Left kidney (tissue), 8 donors: ENCODE data around the gene RIN2. TPM values are rescaled to one million over a fixed set of nuclear protein-coding genes. Genes with fewer than 3 reads are reported as not detected.

Experiments used
- DNase-seq: peaks from one replicate; pipeline ENCODE4 v3.0.0-alpha.2; 2013
- long read RNA-seq, 8 donors: transcript quantifications; one replicate each; lab custom pipeline, GENCODE V29; 2026
- polyA plus RNA-seq: library from polyadenylated mRNA; unstranded; fragments of 120-200 nt; gene quantifications from one replicate; pipeline ENCODE4 v1.2.1, GENCODE V29; 2013; ENCODE audit not compliant: insufficient read length

Gene RIN2, protein sequence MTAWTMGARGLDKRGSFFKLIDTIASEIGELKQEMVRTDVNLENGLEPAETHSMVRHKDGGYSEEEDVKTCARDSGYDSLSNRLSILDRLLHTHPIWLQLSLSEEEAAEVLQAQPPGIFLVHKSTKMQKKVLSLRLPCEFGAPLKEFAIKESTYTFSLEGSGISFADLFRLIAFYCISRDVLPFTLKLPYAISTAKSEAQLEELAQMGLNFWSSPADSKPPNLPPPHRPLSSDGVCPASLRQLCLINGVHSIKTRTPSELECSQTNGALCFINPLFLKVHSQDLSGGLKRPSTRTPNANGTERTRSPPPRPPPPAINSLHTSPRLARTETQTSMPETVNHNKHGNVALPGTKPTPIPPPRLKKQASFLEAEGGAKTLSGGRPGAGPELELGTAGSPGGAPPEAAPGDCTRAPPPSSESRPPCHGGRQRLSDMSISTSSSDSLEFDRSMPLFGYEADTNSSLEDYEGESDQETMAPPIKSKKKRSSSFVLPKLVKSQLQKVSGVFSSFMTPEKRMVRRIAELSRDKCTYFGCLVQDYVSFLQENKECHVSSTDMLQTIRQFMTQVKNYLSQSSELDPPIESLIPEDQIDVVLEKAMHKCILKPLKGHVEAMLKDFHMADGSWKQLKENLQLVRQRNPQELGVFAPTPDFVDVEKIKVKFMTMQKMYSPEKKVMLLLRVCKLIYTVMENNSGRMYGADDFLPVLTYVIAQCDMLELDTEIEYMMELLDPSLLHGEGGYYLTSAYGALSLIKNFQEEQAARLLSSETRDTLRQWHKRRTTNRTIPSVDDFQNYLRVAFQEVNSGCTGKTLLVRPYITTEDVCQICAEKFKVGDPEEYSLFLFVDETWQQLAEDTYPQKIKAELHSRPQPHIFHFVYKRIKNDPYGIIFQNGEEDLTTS
- 38.1 TPM for polyA plus RNA-seq
- long read RNA-seq, donor 1, partial matches to known transcripts = 6 of 6 reads
- long read RNA-seq, donor 1, other reads (novel, unspliced or antisense) = 0 of 6 reads
- long read RNA-seq, donor 2, partial matches to known transcripts = 38 of 39 reads
- long read RNA-seq, donor 2, other reads (novel, unspliced or antisense) = 0 of 39 reads
- long read RNA-seq, donor 3, full-length matches to known transcripts = 1 of 1 reads
- long read RNA-seq, donor 3, partial matches to known transcripts = 0 of 1 reads
- long read RNA-seq, donor 3, other reads (novel, unspliced or antisense) = 0 of 1 reads
- long read RNA-seq, donor 4 = 0 reads
- long read RNA-seq, donor 5 = 0 reads
- long read RNA-seq, donor 6 = 0 reads
- long read RNA-seq, donor 7 = 0 reads
- long read RNA-seq, donor 8 = 0 reads

DNA sequence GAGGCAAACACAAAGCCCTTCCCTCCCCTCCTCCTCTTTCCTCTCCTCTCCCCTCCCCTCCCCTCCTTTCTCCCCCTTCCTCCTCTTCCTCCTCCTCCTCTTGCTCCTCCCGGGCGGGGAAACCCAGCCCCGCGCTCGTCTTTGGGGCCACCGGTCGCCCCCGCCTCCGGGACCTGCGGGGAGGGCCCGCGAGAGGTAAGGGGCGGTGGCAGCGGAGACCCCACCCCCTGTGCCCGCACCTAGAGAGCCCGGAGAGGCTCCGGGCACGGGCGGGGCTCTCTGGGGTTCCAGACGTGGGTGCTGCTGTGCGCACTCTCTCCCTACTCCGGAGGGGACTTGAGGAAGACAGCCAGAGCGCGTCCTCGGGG is at the start of gene RIN2:
RIN2 (plus strand) TSS at position 126 of the 368 bp plus-strand sequence. CDS start 131,344 bp downstream, outside the sequence.
- DNase-seq = no peak

DNA sequence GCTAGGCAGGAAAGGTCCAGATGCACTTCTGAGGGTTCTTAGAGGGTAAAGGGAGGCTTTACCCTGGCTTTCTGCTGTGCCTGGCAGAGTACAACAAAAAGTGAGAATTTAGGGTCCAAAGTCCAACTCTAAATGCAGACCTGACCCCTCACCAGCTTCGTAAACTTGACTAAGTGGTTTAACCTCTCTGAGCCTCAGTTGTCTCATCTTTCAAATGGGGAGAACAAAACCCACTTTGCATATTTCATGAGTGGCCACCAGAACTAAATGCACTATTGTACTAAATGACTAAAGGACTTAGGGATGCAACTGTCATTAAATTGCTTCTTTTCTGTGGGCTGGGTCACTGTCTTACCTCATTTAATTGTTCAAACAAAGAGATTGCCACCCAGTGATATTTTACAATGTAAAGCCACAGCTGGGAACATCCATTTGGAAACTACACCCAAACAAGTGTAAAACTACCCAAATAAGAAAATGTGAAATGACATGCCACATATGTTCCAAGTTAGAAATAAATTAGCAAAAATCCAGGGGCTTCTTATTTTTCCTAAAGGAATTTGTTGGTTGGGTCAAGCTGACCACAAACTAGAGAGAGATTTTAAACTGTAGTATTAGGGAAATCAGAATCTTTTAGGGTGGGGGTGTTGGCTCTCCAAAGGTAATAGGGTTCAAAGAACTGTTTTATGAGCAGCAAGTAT is 48.3 kb upstream of the RIN2 start:
- DNase-seq = no peak

DNA sequence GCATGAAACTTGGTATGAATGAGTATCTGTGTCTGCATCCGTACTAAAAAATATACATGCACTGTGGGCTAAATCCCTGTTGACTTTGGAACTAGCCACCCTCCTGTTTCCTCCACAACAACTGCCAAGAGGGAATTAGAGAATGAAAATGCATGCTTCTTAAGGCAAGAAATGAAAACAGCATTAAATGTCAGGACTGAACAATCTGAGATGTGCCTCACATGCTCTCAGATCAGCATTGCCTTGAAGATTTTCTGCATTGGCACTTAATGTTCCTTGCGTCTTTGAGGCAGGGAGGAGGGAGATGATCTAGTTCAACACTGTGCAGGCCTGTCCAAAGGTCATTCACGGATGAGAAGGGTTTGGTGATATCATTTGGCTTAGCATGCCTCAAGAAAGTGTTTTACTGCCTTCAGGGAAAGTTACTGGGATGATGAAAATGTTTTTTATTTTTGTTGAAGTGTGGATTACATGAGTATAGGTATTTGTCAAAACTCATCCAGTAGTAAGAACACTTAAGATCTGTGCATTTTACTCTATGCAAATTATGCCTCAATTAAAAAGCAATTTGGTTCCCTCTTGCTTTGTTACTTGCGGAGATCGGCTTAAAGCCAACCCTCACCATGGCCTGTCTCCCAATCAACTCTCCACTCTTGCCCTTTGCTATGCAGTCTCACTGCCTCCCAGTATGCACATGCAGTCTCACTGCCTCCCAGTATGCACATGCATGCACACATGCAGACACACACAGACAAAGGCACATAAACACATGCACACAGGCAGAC is 47.5 kb upstream of the RIN2 start:
- DNase-seq = no peak

DNA sequence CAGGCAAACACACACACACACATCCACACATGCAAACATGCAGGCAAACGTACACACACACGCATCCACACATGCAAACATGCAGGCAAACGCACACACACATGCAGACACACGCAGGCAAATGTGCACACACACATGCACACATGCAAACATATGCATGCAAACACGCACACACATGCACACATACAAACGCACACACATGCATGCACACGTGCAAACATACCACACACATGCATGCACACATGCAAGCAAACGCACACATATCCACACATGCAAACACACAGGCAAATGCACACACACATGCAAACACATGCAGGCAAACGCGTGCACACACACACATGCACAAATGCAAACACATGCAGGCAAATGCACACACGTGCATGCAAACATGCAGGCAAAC is 46.9 kb upstream of the RIN2 start:
- DNase-seq = no peak

DNA sequence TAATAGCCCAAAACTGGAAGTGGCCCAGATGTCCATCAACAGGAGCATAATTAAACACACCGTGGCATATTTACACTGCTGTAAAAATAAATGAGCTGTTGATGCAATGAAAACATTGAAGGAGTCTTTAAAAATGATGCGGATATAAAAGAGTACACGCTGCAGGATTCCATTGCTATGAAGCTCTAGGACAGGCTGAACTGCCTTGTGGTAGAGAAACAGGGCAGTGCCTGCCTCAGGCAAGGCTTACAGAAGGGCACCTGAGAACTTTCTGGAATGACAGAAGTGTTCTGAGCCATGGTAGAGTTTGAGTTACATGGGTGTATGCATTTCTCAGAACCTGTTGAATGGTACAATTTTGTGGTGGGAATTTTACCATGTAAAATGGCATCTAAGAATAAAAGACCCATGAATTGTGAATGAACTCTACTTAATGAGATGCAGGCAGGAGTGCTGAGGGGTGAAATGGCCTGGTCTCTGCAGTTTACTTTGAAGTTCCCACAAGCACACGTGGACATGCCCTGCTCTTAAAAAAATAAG is 45.3 kb upstream of the RIN2 start:
- no peak for DNase-seq

DNA sequence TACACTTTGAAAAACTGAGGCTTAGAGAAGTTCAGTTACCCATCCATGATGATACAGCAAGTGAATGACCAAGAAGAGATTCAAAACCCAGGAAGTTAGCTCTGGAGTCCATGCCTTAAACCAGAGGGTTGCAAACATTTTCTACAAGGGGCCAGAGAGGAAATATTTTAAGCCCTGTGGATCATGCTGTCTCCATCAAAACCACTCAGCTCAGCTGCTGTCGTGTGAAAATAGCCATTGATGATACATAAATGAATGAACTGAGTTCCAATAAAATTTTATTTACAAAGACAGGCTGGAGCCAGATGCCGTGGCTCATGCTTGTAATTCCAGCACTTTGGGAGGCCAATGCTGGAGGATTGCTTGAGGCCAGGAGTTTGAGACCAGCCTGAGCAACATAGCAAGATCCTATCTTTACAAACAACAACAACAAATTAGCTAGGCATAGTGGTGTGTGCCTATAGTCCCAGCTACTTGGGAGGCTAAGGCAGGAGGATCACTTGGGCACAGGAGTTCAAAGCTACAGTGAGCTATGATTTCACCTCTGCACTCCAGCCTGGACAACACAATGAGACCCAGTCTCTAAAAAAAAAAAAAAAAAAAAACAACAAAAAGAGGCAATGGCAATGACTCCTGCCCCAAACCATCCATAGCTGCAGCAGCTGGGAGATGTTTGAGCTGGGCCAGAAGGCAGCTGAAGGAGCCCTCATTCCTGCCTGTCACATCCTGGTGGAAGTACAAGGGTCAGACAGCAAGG is 44.1 kb upstream of the RIN2 start:
- DNase-seq = no peak

DNA sequence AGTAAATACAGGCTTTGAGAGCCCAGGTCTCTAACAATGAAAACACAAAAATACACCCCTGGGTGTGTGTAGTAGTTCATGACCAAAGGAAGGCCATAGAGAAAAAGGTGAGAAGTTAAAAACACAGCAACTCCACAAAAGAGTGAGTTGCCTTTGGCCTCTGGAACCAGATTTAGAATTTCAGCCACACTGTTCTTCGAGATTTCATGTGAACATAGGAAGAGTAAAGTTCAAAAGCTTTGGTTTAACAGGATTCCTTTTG is 43.5 kb upstream of the RIN2 start:
- no peak for DNase-seq

DNA sequence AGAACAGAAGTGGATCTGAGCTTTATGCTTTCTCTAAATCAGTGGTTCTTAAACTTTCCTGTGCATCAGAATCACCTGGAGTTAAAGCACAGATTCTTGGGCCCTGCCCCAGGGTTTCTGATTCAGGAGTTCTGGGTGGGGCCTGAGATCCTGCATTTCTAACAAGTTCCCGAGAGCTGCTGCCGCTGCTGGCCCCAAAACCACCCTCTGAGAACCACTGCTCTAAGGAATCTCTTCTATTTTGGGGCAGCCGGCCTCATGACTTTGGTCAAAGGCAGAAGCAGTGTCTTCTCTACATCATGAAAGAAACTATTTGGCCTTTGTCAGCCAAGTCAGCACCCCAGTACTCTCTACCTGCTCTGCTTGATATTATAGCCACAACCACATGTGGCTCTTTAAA is 42.1 kb upstream of the RIN2 start:
- no peak for DNase-seq

DNA sequence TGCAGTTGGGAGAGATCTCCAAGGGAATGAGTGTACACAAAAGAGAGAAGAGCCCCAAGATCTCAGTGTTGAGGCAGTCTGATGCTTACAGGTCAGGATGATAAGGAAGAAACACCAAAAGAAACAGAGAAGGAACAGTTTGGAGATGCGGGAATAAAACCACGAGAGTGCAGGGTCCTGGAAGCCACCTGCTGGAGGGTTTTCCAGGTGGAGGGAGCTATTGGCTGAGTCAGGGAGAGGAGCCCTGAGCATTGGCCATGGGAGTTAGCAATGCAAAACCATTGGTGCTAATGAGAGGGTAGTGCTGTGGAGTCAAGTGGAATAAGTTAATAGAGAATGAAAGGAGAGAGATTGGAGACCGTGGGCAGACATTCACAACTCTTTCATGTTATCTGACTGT is 39.2 kb upstream of the RIN2 start:
- DNase-seq = no peak

DNA sequence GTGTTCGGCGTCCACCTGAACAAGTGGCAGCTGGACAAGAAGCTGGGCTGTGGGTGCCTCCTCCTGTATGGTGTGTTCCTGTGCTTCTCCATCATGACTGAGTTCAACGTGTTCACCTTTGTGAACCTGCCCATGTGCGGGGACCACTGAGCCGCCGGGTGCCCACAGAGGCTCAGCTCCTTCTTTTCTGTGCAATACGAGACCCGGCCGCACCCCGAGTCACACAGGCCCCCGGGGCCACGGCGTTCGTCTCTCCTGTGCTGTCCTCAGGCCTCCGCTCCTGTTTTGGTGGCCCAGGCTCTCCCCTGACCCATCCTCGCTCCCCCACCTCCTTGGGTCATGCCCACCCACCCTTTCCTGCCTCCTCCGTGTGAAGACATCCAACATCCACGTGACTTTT is 37.1 kb upstream of the RIN2 start:
- no peak for DNase-seq

DNA sequence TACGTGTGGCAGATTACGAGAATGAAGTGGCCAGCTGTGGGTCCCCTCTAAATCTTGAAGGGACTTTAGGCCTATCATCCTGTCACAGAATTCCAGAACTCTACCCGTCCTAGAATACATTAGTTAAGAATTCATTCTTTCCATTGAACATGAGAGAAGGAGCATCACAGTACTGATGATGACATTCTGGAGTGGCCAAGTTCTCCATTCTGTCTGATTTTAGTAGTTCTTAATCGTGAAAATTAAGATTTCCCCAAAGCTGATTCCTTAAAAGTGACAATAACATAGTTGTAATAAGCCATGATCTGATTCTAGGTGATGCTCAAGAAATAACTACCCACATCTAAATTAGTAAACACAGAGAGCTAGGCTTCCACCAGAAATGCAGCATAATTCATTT is 35.0 kb upstream of the RIN2 start:
- no peak for DNase-seq

DNA sequence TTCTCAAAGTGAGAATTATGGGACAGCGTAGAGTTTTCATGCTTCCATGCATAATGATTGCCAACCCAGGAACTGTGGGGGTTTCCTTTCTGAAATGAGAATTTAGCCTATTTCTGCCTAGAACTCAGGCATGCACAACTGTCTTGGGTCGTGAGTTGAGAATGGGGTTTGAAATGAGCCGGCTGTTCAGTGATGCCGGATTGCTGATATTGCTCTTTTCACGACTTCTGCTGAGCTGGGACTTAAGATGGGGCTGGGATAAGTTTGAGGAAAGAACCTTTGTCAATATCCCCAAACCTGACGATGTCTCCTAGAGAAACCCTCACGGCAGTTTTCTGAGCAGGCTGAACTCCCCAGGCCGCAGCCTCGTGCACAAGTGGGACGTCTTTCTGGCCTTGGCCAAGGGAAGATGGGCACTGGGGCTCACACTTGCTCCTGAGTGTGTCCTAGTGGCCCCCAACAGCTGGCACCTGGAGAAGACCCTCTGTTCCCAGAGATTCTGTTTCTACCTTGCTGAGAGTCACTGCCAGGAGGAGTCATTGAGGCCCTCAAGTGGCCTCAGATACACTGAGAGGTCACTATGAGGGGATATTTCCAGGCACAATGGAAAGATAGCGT is 34.1 kb upstream of the RIN2 start:
- no peak for DNase-seq

DNA sequence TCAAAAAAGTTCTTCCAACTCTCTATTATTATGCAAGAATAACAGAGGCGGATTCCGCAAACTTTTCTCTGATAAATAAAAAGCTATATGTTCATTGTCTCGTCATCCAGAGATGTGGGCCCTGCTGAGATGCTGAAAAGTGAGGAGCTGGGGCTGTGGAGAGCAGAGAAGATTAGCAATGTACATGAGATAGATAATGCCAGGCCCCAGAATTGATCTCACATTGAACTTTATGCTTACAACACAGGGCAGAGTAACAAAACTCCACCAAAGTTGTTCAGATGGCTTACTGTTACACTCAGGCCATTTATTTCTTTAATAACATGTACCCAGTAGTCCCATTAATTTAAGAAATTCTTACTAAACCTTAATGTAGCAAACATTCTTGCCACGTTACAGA is 32.7 kb upstream of the RIN2 start:
- no peak for DNase-seq

DNA sequence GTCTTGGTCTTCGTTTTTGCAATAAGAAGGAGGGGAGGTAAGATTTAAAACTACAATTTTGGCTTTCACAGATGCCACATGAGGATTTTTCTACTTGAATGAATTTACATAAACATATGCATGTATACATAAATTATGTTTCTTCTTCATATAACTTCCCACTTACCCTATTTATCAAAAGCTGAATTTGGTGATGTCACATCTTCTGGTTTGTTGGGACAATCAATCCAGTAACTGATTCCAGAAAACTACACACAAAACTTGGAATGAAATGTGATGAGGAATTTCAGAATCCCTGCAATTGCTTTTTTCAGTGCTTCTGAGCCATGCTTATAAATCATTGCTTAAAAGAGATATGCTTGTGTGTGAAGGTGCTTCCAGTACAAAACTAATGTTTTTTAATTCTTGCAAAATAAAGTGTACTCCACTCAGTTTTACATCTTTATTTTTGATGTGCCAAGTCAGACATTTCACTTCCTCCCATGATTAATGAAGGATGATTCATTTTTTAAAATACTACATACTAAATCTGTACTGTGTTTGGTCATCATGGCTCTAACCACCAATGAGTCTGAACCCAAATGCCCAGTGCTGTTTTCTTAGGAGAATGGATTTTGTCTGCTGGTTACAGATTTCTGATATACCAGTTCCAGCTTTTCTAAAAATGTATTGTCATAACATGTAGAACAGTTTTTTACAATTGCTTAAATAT is 32.1 kb upstream of the RIN2 start:
- no peak for DNase-seq

DNA sequence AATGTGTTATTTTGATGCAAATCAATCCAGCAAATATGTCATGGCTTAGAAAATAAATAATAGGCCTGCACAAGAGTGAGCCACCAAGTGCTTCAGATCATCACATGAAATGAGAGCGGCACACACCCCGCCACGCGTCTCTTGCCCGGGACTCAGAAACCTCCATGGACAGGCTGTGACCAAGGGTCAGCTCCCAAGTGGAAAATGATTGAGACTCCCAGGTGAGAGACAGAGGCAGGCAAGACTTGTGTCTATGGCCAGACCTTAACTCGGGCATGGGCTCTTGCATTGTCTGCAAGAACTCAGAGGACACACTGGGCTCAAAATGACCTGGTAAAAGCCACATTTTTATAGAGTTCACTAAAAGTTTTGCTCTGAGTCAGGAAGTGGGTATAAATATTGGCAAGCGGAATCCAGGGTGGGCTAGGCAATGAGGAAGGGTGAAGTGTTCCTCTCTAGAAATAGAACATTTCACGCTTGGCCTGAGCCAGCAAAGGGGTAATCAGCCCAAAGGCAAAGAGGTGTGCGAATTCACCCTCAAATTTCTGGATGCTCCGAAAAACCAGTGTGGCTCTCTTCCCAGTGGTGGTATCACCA is 30.7 kb upstream of the RIN2 start:
- DNase-seq = no peak

DNA sequence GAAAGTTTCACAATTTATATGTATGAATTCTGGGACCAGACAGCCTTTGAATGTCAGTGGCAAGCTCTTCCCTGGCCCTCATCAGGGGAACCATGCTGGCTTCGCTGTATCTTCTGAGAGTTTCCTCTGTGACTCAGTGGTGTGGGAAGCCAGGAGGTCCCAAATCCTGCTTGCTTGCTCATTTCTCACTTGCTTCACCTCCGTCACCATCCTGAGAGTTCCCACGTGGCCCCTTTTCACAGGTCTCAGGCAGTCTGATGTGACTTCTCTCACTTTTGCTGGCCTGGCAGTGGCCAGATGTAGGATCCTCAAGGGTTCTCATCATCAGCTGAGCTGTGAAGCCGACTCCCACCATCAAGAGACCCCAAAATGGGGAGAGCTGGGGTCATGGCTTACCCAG is 28.4 kb upstream of the RIN2 start:
- DNase-seq = no peak

DNA sequence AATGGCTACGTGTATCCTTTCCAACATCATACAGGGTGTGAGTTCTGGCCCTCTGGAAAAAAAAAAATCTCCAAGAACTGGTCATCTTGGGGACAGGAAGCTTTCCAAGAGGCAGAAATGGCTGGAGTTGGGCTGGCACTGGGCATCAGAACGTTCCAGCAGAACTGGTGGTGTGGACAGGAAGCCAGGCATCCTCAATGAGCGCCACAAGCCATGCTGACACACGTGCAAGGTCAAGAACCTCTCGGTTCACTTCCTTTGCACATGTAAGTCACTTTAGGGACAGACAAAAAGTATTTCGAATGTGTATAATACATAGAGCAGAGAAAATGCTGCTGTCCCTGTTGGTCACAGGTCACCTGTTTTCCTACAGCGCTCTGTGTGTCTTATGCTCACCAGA is 27.4 kb upstream of the RIN2 start:
- no peak for DNase-seq

DNA sequence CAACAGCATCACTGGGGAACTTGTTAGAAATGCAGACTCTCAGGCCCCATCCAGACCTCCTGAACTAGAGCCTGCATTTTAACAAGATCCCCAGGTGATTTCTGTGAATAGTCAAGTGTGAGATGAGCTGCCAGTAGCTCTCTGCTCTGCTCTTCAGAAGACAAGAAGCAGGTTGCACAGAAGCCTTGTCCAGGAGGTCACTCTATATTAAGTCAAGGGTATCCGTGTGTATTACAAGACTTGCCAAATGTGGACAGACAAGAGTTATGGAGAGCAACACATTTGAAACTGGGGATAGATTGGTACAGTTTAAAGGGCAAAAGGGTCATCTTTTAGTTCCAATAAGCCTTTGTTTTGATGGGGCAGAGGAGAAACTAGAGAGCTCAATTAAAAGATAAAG is 23.2 kb upstream of the RIN2 start:
- no peak for DNase-seq

DNA sequence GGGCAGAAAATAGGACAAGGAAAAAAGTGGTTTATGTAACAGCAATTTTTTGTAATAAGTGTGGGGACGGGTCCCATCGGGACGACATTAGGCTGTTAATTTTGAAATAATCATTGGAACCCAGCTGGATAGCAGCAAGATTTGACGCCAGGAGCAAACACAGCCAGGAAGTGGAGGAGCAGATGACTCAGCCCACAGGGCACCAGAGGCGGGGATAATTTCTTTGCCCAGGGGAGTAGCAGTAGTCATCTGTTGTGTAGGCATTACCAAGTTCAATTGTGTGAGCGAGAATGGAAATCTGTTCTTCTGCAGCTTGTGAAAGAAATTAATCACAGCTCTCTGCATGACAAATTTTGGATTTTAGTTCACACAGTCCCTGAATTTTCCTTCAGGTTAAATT is 22.6 kb upstream of the RIN2 start:
- no peak for DNase-seq
